Adrenal gland (tissue), 12 donors: ENCODE measurements around the gene PARP3. TPM values are rescaled to one million over a fixed set of nuclear protein-coding genes. Genes with fewer than 3 reads are reported as not detected.
"Not testable (repeated sequence)": the region's sequence is repeated elsewhere in the genome, so short reads cannot be mapped to it uniquely, and the experiment has no call there.

Source experiments
- DNase-seq, 7 donors: peaks; one replicate each; pipeline ENCODE4 v3.0.0-alpha.2; 2019 to 2020
- H3K27ac ChIP-seq, 5 donors: fragments of 200-600 bp; sonication (generic) in 4 of 5; 1 replicate in 3 of 5; 2 replicates in 2 of 5; pipeline versions ENCODE4 v1.5.1 to v1.8.0; 2016 to 2020; ENCODE audit warnings: mild to moderate bottlenecking in 1 of 5
- H3K27me3 ChIP-seq: fragments of 200-600 bp; 2 replicates; pipeline ENCODE4 v1.8.0; 2021
- H3K36me3 ChIP-seq, 2 donors: fragments of 200-600 bp; replicated peaks in 1 of 2; 1 replicate in 1 of 2; 2 replicates in 1 of 2; pipeline versions ENCODE4 v1.5.1 to v1.8.0; 2018 to 2022
- H3K4me1 ChIP-seq, 2 donors: fragments of 200-600 bp; replicated peaks in 1 of 2; 1 replicate in 1 of 2; 2 replicates in 1 of 2; pipeline versions ENCODE4 v1.5.1 to v1.8.0; 2018 to 2021
- H3K4me3 ChIP-seq, 4 donors: fragments of 200-600 bp; sonication (generic) in 3 of 4; one replicate each; pipeline ENCODE4 v1.5.1; 2016 to 2018
- H3K9me3 ChIP-seq, 3 donors: fragments of 200-600 bp; sonication (generic) in 1 of 3; replicated peaks in 1 of 3; 1 replicate in 2 of 3; 2 replicates in 1 of 3; pipeline versions ENCODE4 v1.5.1 to v1.8.0; 2016 to 2021
- POLR2A ChIP-seq, 2 donors: fragments of 450-650 bp; IDR thresholded peaks; one replicate each; pipeline ENCODE4 v1.6.1; 2017; ENCODE audit warnings: antibody characterized with exemption in 2 of 2, mild to moderate bottlenecking in 2 of 2, moderate library complexity in 1 of 2
- WGBS, 4 donors: extraction: QIAGEN DNeasy Blood & Tissue Kit in 2 of 4; methylation state at CpG; one replicate each; pipeline versions ENCODE4 v1.1.5 to v1.1.7; 2013 to 2017; 5-methylcytosine and 5-hydroxymethylcytosine counted together
- intact Hi-C, 2 donors: fragments of 100-400 bp; cut with DNase I; formaldehyde crosslinking; loops; one replicate each; pipeline versions ENCODE4 v1.14.1 to v1.15.0; 2022 to 2023
- polyA plus RNA-seq, 3 donors: library from polyadenylated mRNA; stranded (reverse); fragments of 200-250 nt in 2 of 3; fragments of 350-450 nt in 1 of 3; fragmentation: Illumina TruSeq in 1 of 3; extraction: RNeasy Lipid Tissue Mini Kit (QIAGEN cat#74804) in 1 of 3; gene quantifications; one replicate each; pipeline ENCODE4 v1.2.3, GENCODE V29; 2013 to 2014
- total RNA-seq, 9 donors: library from RNA; depleted of rRNA in 4 of 9; stranded (reverse); fragments of >200 nt in 4 of 9; fragments of 120-200 nt in 1 of 9; fragmentation: NEBNext Ultra II Directional in 1 of 9; extraction: Animal tissue kit (Norgen Biotek cat#: 25700) in 1 of 9; gene quantifications; one replicate each; pipeline versions ENCODE4 v1.1.0 to v1.2.4, GENCODE V29; 2013 to 2023
- TF ChIP-seq, protein P1 (sequence below), 6 experiments: fragments of 450-650 bp in 4 of 6; fragments of 200-600 bp in 2 of 6; sonication (generic) in 1 of 6; IDR thresholded peaks; 1 replicate in 5 of 6; 2 replicates in 1 of 6; pipeline versions ENCODE4 v1.5.1 to v1.8.0; 2016 to 2021; ENCODE audit warnings: antibody characterized with exemption in 6 of 6, mild to moderate bottlenecking in 2 of 6, moderate library complexity in 1 of 6
- donor health status: healthy with polysubstance abuse.
- donor health status: Bipolar disorder and iron deficiency.
- donor health status: DM: yes; HTN: yes; CAD: no.
- donor health status: DM: no; HTN: no; CAD: no.
- donor health status: DM: no; HTN: no; CAD: no.
- donor health status: DM: yes; HTN: yes; CAD: no.

Gene PARP3
- total and polyA plus RNA-seq, 12 donors, result 7.8 to 94.1 (median 60.4) TPM

DNA sequence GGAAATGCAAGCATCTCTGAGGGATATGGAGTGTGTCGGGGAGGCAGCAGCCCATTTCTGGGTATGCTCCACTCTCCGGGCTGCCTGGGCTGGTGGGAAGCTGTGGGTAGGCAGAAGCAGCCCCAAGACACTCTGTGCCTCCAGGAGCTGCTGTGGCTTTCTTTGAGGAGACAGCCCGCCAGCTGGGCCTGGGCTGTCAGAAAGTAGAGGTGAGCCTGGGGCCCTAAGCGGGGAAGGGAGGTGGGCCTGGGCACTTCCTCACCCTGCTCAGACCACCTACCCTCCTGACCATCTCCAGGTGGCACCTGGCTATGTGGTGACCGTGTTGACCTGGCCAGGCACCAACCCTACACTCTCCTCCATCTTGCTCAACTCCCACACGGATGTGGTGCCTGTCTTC is 42.9 kb downstream of the PARP3 start:
- Histone ChIP-seq H3K27ac (no peak overlapping the region), H3K4me1 (peaks cover 23 to 26% of the 10 kb centered on the region in 2 donors), H3K9me3 (no peaks in the 10 kb centered on the region), H3K36me3 (no peaks in the 10 kb centered on the region), H3K27me3 (no peaks in the 10 kb centered on the region), H3K4me3 (no peak overlapping the region)
- TF ChIP-seq POLR2A (IDR thresholded peaks at IDR 0.05), result no peak
- TF ChIP-seq, protein P1, sequence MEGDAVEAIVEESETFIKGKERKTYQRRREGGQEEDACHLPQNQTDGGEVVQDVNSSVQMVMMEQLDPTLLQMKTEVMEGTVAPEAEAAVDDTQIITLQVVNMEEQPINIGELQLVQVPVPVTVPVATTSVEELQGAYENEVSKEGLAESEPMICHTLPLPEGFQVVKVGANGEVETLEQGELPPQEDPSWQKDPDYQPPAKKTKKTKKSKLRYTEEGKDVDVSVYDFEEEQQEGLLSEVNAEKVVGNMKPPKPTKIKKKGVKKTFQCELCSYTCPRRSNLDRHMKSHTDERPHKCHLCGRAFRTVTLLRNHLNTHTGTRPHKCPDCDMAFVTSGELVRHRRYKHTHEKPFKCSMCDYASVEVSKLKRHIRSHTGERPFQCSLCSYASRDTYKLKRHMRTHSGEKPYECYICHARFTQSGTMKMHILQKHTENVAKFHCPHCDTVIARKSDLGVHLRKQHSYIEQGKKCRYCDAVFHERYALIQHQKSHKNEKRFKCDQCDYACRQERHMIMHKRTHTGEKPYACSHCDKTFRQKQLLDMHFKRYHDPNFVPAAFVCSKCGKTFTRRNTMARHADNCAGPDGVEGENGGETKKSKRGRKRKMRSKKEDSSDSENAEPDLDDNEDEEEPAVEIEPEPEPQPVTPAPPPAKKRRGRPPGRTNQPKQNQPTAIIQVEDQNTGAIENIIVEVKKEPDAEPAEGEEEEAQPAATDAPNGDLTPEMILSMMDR (IDR thresholded peaks at IDR 0.05), result no peak
- 92 to 95% (median 93%) methylated on average over 5 to 6 of the region's 6 CpGs for WGBS, 4 donors
- no peak for DNase-seq
- intact Hi-C loops, result no loop called here

DNA sequence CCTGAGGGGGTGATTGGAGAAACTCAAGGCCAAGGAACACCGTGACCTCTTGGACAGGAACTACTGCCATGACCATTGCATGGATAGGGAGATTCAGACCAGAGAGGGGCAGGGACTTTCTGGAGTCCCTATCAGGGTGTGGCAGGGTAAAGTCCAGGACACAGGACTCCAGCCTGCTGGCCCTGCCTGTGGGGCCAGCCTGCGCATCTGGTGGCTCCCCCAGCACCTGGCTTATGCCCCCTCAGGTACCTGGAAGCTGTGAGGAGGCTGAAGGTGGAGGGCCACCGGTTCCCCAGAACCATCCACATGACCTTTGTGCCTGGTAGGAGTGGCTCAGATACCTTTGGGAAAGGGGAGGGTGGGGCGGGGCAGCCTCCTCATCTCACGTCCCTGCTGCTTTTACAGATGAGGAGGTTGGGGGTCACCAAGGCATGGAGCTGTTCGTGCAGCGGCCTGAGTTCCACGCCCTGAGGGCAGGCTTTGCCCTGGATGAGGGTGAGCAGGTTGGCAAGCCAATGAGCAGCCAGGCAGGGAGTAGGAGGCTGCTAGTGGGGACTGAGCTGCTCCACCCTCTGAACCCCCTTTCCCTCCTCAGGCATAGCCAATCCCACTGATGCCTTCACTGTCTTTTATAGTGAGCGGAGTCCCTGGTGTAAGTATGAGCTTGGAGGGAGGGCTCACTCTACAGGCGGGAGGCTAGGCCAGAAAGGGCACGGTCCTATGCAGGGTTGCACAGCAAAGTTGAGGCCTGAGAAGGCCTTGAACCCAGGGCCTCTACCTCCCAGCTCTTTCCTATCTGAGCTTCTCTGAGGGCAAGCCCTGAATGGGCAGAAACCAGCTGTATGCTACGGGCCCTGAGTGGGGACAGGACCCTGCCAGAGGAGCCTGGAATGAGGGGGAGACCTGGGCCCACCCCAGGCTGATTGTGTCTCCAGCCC is 44.1 kb downstream of the PARP3 start:
- Histone ChIP-seq H3K36me3 (no peaks in the 10 kb centered on the region), H3K9me3 (no peaks in the 10 kb centered on the region), H3K4me1 (peaks cover 23 to 26% of the 10 kb centered on the region in 2 donors), H3K4me3 (no peak overlapping the region), H3K27ac (no peak overlapping the region), H3K27me3 (no peaks in the 10 kb centered on the region)
- DNase-seq, result no peak
- TF ChIP-seq POLR2A (IDR thresholded peaks at IDR 0.05), result no peak
- TF ChIP-seq, protein P1 (IDR thresholded peaks at IDR 0.05), result no peak
- intact Hi-C loops, result no loop called here
- 87 to 92% (median 87%) methylated on average over 10 to 12 of the region's 12 CpGs for WGBS, 4 donors

DNA sequence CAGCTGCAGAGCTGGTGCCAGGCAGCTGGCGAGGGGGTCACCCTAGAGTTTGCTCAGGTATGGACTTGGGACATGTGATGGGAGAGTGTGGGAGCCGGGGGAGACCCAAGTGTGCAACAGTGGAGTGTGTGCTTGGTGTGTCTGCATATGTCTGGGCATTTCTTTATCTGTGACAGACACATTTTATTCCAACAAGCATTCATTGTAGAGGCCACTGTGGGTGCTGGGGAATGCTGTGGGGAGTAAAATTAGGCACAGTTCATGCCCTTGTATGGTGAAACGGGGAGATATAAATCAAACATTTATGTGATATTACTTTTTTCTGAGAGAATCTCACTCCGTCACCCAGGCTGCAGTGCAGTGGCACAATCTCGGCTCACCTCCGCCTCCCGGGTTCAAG is 45.4 kb downstream of the PARP3 start:
- H3K4me3 ChIP-seq, result no peak overlapping the region
- H3K27ac ChIP-seq, result no peak overlapping the region
- TF ChIP-seq, protein P1 (IDR thresholded peaks at IDR 0.05), result no peak
- no peak for TF ChIP-seq POLR2A (IDR thresholded peaks at IDR 0.05)
- no peak for DNase-seq
- no peaks in the 10 kb centered on the region for H3K27me3 ChIP-seq
- peaks cover 0 to 4% of the 10 kb centered on the region in 2 donors for H3K36me3 ChIP-seq
- intact Hi-C loops, result no loop called here
- peaks cover 14 to 17% of the 10 kb centered on the region in 2 donors for H3K4me1 ChIP-seq
- no peaks in the 10 kb centered on the region for H3K9me3 ChIP-seq
- WGBS, 4 donors, result 83 to 93% (median 90%) methylated on average over 7 of the region's 7 CpGs

DNA sequence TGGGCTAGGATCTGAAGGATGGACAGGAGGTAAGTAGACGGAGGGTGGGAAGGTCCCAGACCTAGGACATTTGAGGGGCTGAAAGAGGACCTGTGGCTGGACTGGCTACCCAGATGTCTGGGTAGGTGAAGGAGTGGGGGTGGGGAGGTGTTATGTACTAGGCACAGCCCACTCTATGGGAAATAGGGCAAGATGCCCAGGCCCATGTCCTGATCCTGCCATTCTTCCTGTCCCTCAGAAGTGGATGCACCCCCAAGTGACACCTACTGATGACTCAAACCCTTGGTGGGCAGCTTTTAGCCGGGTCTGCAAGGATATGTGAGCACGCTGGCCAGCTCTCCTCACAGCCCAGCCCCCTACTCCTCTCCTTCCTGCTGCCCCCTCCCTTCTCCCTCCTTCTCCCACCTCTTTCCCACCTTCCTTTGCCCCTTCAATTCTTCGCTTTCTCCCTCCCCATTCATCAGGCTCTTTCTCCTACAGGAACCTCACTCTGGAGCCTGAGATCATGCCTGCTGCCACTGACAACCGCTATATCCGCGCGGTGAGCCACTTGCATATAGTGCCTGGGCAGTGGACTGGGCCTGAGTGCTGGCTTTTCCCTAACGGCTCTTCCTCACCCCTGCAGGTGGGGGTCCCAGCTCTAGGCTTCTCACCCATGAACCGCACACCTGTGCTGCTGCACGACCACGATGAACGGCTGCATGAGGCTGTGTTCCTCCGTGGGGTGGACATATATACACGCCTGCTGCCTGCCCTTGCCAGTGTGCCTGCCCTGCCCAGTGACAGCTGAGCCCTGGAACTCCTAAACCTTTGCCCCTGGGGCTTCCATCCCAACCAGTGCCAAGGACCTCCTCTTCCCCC is 46.4 kb downstream of the PARP3 start:
- TF ChIP-seq, protein P1 (IDR thresholded peaks at IDR 0.05), result no peak
- no peak for TF ChIP-seq POLR2A (IDR thresholded peaks at IDR 0.05)
- no peaks in the 10 kb centered on the region for H3K9me3 ChIP-seq
- H3K27ac ChIP-seq, result no peak overlapping the region
- peaks cover 0 to 13% of the 10 kb centered on the region in 2 donors for H3K36me3 ChIP-seq
- peaks cover 12 to 16% of the 10 kb centered on the region in 2 donors for H3K4me1 ChIP-seq
- intact Hi-C loops, result no loop called here
- no peaks in the 10 kb centered on the region for H3K27me3 ChIP-seq
- no peak for DNase-seq
- no peak overlapping the region for H3K4me3 ChIP-seq
- 78 to 85% (median 81%) methylated on average over 14 to 15 of the region's 15 CpGs for WGBS, 4 donors

DNA sequence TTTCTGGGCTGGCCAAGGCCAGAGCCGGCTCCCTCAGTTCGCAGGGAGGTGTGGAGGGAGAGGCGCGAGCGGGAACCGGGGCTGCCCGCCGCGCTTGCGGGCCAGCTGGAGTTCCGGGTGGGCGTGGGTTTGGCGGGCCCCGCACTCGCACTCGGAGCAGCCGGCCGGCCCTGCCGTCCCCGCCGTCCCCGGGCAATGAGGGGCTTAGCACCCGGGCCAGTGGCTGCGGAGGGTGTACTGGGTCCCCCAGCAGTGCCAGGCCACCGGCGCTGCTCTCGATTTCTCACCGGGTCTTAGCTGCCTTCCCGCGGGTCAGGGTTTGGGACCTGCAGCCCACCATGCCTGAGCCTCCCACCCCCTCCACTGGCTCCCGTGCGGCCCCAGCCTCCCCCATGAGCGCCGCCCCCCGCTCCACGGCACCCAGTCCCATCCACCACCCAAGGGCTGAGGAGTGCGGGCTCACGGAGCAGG is 48.4 kb downstream of the PARP3 start:
- 63 to 88% (median 74%) methylated on average over 12 to 38 of the region's 38 CpGs for WGBS, 4 donors
- not testable (repeated sequence) for H3K27ac ChIP-seq

More for the DNA sequence above, 48.4 kb downstream of the PARP3 start:
- Histone ChIP-seq H3K36me3 (peaks cover 0 to 26% of the 10 kb centered on the region in 2 donors), H3K4me1 (peaks cover 12 to 22% of the 10 kb centered on the region in 2 donors)
- not testable (repeated sequence) for H3K9me3 ChIP-seq, DNase-seq, H3K4me3 ChIP-seq, H3K27me3 ChIP-seq
- intact Hi-C loops, result loop anchor here in 1 of 2 donors (10.0 kb wide), 1 partner anchor 46 kb away; the partner anchor contains the start of genes PARP3 and RRP9
